Caki2 (cell line): ENCODE results near the gene ZNF778. TPM values are rescaled to one million over a fixed set of nuclear protein-coding genes. Genes with fewer than 3 reads are reported as not detected.
"Not testable (repeated sequence)": the region's sequence is repeated elsewhere in the genome, so short reads cannot be mapped to it uniquely, and the experiment has no call there.

ENCODE experiments used
- DNase-seq: peaks from one replicate; pipeline ENCODE4 v3.0.0-alpha.2; 2015; ENCODE audit warnings: low read depth
- in situ Hi-C: cut with HindIII; loops from 2 replicates; pipeline ENCODE4 v1.10.0; 2016; ENCODE audit warnings: low sequenced_read_pairs, low pct_unique_long_range_greater_than_20kb, mixed read lengths
- total RNA-seq: library from RNA; depleted of rRNA; stranded (reverse); fragments of >200 nt; shearing (Covaris generic); gene quantifications from 2 replicates; pipeline ENCODE4 v1.2.3, GENCODE V29; 2014; ENCODE audit warnings: low replicate concordance

Gene ZNF778
- total RNA-seq, 1 experiment from 2014 or later, result 8.7 TPM

GRCh38 chr16:89178453-89179147 lies 38.9 kb upstream of the ZNF778 start:
- no peak for DNase-seq
- in situ Hi-C loops, result no loop called here

GRCh38 chr16:89179148-89179484 lies 38.4 kb upstream of the ZNF778 start:
- in situ Hi-C loops, result no loop called here

GRCh38 chr16:89179656-89180315 lies 37.7 kb upstream of the ZNF778 start:
- in situ Hi-C loops, result no loop called here
- no peak for DNase-seq

More at GRCh38 chr16:89179148-89179484, 38.4 kb upstream of the ZNF778 start:
- no peak for DNase-seq

- no peak for DNase-seq
- in situ Hi-C loops, result no loop called here
Measured at GRCh38 chr16:89183463-89183862, 34.0 kb upstream of the ZNF778 start.

- in situ Hi-C loops, result no loop called here
- DNase-seq, result no peak
Measured at GRCh38 chr16:89183975-89184676, 33.4 kb upstream of the ZNF778 start.

GRCh38 chr16:89184677-89184932 lies 32.9 kb upstream of the ZNF778 start:
- in situ Hi-C loops, result no loop called here
- no peak for DNase-seq

- in situ Hi-C loops, result no loop called here
- DNase-seq, result no peak
Measured at GRCh38 chr16:89184933-89185794, 32.3 kb upstream of the ZNF778 start.

GRCh38 chr16:89185887-89186592 lies 31.5 kb upstream of the ZNF778 start:
- in situ Hi-C loops, DNase-seq: not testable (repeated sequence)

GRCh38 chr16:89186593-89187031 lies 30.9 kb upstream of the ZNF778 start:
- in situ Hi-C loops, DNase-seq: not testable (repeated sequence)

GRCh38 chr16:89187032-89187769 lies 30.3 kb upstream of the ZNF778 start:
- in situ Hi-C loops, result no loop called here
- peak; percentile 38 for DNase-seq

- in situ Hi-C loops, result no loop called here
- DNase-seq, result no peak
Measured at GRCh38 chr16:89187770-89188392, 29.6 kb upstream of the ZNF778 start.

- DNase-seq, in situ Hi-C loops: not testable (repeated sequence)
Measured at GRCh38 chr16:89188471-89189357, 28.8 kb upstream of the ZNF778 start.

GRCh38 chr16:89189358-89190025 lies 28.0 kb upstream of the ZNF778 start:
- DNase-seq, result no peak
- in situ Hi-C loops, result no loop called here

- no peak for DNase-seq
Measured at GRCh38 chr16:89190150-89190958, 27.1 kb upstream of the ZNF778 start.

More at GRCh38 chr16:89190150-89190958, 27.1 kb upstream of the ZNF778 start:
- in situ Hi-C loops, result no loop called here
